Ishikawa (cell line): ENCODE data around the gene BSG.

Experiments used
- CREB1 ChIP-seq: IDR thresholded peaks from 2 replicates; pipeline ENCODE4 v1.6.1; 2012; ENCODE audit warnings: low read depth
- RAD21 ChIP-seq: IDR thresholded peaks from 2 replicates; pipeline ENCODE4 v1.6.1; 2012; ENCODE audit warnings: low read depth
- TAF1 ChIP-seq: IDR thresholded peaks from 2 replicates; pipeline ENCODE4 v1.6.1; 2012; ENCODE audit warnings: low read depth, mild to moderate bottlenecking
- TF ChIP-seq, protein P1 (sequence below): IDR thresholded peaks from 2 replicates; pipeline ENCODE4 v1.6.1; 2012; ENCODE audit warnings: low read depth, mild to moderate bottlenecking

DNA sequence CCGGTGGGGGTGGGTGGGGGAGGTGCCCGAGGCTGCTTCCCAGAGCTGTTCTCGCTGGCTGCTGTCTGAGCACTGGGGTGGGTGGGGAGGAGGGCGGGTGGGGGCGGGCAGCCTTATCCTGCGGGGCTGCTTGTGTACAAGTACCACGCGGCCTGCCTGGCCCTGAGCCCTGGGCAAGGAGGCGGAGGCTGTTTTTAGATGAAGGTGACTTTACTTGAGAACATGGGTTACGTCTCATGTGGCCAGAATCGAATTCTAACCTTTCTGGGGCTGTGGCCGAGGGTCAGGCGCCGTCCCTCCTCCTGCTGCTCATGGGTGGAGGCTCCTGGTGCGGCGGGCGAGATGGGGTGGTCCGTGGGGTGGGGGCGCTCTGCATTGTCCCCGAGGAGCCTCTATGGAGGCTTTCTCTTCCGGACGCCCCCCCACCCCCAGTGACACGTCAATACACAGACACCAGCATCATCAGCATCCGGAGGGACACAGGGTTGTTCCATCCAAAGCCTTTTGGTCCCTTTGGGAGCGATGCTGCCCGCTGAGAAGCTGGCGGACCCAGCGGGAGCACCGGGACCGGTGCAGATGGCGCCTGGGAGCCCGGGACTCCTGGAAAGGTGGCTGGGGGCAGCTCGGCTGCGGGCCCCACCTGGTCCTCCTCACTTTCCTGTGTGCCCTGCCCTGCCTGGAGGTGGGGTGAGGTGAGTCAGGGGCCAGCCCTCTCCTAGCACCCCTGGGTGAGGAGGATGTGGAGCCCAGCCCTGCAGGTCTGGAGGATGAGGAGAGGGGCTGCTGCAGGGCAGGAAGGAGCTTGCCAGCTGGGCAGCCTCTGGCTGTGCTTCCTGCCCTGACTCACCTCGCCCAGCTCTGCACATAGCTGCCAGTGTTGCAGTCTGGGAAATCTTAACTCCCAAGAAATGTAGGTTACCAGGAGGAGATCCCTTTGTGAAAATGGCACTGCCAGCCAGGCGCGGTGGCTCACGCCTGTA is 3.4 kb downstream of the BSG start:
- TF ChIP-seq CREB1 (no peak), RAD21 (no peak), TAF1 (no peak)
- TF ChIP-seq, protein P1, sequence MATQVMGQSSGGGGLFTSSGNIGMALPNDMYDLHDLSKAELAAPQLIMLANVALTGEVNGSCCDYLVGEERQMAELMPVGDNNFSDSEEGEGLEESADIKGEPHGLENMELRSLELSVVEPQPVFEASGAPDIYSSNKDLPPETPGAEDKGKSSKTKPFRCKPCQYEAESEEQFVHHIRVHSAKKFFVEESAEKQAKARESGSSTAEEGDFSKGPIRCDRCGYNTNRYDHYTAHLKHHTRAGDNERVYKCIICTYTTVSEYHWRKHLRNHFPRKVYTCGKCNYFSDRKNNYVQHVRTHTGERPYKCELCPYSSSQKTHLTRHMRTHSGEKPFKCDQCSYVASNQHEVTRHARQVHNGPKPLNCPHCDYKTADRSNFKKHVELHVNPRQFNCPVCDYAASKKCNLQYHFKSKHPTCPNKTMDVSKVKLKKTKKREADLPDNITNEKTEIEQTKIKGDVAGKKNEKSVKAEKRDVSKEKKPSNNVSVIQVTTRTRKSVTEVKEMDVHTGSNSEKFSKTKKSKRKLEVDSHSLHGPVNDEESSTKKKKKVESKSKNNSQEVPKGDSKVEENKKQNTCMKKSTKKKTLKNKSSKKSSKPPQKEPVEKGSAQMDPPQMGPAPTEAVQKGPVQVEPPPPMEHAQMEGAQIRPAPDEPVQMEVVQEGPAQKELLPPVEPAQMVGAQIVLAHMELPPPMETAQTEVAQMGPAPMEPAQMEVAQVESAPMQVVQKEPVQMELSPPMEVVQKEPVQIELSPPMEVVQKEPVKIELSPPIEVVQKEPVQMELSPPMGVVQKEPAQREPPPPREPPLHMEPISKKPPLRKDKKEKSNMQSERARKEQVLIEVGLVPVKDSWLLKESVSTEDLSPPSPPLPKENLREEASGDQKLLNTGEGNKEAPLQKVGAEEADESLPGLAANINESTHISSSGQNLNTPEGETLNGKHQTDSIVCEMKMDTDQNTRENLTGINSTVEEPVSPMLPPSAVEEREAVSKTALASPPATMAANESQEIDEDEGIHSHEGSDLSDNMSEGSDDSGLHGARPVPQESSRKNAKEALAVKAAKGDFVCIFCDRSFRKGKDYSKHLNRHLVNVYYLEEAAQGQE = no peak
